Stimulated activated CD4-positive, alpha-beta T cell treated with anti-CD3 and anti-CD28 coated beads, Interleukin-4, amount 100 ng/mL, for 24 hours (primary cell): ENCODE measurements around the gene ITSN1.
"Not testable (repeated sequence)": the region's sequence is repeated elsewhere in the genome, so short reads cannot be mapped to it uniquely, and the experiment has no call there.

Experiments
- DNase-seq: peaks from one replicate; pipeline ENCODE4 v3.0.0-alpha.2; 2020

Gene ITSN1

DNA sequence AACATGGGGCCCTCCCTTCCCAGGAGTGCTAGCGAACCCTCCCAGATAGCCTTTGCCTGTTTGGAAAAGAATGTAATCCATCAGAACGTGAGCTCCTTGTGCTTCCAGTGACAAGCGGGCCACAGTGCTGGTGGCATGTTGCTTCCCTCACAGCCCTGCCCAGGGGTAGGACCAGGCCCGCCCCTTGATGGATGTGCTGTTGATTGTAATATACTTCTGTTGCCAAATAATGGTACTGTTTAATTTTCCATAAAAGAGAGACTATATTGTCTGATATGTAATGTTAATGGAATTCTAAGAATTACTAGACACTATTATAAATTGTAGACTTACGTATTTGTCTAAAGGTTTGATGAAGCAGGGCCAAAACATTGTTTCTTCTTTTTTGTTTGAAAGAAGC, 256.9 kb downstream of the ITSN1 start:
- DNase-seq = no peak

DNA sequence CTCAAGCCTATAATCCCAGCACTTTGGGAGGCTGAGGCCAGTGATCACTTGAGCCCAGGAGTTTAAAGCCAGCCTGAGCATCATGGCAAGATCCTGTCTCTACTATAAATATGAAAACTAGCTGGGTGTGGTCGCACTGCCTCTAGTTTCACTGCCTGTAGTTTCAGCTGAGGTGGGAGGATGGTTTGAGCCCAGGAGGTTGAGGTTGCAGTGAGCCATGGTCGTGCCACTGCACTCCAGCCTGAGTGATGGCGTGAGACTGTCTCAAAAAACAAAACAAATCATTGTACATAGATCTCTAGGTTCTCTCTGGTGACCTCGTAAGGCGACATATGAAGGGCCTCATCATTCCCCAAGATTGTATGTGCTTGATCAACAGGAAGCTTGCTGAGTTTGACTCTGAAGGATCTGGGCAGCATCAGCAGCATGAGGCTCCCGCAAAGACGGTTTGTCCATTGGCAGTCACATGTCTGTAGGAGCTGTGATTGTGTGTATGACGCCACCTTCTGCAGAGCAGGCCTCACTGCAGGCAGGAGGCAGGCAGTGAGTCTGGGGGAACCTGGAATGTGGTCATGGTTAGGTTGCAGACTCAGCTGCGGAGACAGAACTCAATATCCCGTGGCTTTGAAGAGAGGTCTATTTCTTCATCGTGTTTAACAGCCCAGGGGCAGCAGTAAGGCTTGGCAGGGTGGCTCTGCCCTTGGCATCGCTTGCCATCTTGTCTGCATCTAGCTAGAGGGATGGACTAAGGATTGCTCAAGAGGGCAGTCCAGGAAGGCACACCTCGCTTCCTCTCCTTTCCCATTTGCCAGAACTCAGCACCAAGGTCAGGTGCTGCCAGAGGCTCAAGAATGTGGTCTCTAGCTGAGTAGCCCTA, 259.3 kb downstream of the ITSN1 start:
- no peak for DNase-seq

DNA sequence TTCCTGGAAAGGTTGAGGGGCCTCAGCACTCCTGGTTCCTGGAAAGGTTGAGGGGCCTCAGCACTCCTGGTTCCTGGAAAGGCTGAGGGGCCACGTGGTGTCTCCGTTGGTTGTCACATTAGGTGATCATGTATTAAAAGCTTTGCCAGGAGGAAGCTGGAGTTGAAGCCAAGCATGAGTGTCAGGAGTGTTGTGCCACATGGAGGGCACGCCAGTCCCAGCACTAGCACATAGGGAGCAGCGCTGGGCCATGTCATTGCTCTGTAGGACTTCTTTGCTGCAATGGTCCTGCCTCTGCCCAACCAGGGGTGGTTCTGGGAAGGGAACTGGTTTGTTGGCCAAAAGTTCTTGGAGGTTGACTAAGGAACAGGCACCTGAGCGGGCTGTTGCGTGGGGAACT, 260.0 kb downstream of the ITSN1 start:
- no peak for DNase-seq

DNA sequence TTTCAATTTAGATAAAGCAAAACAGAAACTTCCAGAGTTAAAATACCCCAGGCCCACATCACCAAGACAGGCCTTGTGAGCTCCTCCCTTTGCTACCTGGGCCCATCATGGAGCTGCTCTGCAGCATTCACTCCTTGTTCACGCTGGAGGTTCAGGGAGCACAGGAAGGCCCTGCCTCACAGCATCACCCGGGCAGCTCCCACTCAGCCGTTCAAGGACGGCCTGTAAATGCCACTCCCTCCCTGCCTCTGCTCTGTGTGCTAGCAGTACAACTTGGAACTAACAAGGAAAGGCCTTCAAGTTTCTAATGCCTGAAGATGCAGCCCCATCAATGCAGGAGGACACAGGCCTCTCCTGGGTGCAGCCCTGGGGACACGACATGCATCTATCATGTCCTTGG, 261.7 kb downstream of the ITSN1 start:
- DNase-seq = no peak

DNA sequence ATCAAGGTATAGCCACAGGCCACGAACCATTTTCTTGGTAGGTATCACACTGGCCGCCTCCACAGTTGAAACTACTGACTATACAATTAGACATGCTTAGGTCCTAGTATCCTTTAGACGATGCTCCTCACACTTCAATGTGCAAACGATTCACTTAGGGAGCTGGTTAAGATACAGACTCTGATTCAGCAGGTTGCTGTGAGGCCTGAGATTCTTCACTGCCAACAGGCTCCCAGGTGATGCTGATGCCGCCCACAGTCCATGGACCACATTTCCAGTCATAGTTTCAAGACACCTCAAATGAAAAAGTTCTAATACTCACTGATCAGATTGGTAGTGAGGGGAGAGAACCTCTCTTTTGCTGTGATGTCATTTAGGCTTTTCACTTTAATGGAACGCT, 266.5 kb downstream of the ITSN1 start:
- peak; percentile 45 for DNase-seq

DNA sequence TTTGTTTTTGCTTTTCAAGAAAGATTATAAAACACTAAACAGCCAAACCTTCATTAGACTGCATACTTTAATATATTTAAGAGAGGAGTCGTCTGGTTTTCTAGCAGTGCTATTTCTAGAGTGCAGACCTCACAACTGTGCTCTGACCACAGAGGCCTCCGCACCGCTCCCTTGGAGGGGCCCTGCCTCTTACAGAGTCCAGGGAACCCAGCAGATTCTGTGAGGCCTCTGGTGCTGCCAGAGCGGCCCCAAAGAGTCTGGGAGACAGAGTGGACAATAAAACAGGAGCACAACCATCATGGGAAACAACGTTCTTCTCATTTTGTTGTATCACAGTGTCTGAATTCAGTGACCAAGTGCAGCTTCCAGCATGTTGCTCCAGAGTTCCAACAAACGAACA, 267.5 kb downstream of the ITSN1 start:
- no peak for DNase-seq

DNA sequence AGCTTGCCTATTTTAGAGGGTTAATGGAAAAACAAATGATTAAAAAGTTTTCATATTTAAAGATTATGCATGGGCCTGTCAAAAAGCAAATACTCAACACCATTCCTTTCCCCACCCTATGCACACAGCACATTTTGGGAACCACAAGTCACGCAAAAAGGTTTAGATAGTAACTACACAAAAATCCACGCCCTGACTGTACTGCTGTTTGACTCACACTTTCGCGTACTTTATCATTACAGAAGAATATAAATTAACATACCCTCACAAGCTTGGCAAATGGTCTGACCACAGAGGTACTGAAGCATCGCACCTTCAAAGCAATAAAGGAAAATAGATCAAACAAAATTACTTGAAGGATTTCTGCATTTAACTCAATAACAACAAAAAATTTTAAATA, 271.9 kb downstream of the ITSN1 start:
- DNase-seq = no peak

DNA sequence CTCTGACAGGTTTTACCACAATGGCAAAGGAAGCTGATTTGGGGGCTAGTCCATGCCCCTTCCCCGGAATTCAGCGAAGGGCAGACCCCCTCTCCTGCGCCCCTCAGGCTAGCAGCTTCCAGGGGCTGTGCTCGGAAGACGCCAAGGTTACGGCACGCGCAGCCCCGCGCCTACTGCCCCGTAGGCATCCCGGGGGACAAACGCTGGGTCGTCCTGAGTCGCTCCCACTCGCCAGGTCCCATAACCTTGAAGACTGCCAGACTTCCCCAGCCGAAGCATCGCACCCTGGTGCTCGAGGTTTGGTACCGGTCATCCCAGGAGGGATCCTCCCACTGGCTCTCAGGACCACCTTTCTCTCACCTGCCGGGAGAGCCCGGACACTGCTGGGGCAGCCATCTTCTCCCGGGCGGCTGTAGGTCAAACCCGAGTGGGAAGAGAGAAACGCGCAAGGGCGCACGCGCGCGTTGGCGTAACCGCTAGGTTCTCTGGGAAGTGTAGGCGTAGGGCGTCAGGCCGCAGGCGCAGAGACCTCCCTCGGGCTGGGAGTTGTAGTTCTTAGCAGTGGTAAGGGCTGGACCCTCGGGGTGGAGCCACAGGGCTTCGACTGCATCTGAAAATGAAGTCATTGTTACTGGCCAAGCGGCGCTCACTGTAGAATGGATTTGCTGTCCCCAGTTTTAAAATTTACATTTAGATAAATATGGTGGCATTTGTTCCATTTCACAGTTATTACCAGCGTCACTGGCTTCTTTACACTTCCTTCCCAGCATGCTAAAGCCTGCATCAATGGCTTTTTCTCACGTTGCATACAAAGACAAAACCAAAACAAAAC, 273.3 kb downstream of the ITSN1 start, which contains the start of gene ATP5PO:
Gene ATP5PO (minus strand): TSS at position 437 of the 832 bp plus-strand sequence. CDS start 41 bp downstream, at position 396.
- DNase-seq = peak; percentile 98

DNA sequence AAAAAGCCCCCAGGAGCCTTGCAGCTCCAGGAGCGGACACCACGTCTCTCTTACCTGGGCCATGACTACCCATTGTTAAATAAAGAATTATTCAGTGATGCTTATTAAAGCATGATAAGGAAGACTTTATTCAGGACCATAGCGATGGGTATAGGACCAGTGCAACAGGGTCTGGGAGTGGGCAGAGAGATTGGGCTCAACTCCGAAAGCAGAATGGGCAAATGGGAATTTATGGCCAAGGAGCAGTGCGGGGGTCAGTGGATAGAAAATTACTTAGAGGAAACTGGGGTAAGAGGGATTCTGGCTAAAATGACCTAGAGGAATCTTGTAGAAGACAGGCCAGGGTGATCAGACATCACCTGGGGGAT, 273.9 kb downstream of the ITSN1 start:
- DNase-seq = no peak

DNA sequence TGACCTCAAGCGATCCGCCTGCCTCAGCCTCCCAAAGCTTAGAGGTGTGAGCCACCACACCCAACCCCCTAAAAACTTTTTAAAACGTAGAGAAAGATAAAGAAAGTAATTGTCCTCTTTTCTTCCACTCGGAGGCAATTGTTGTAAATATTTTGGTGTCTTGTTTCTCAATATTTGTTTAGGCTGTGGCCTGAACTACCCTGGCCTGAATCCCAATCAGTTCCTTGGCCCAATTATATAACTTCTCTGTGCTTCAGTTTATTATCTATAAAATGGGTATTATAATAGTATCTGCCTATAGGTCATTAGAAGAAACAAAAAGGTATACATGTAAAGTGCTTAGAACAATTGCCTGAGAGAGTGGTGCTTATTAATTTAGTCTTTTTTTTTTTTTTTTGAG, 275.1 kb downstream of the ITSN1 start:
- no peak for DNase-seq

DNA sequence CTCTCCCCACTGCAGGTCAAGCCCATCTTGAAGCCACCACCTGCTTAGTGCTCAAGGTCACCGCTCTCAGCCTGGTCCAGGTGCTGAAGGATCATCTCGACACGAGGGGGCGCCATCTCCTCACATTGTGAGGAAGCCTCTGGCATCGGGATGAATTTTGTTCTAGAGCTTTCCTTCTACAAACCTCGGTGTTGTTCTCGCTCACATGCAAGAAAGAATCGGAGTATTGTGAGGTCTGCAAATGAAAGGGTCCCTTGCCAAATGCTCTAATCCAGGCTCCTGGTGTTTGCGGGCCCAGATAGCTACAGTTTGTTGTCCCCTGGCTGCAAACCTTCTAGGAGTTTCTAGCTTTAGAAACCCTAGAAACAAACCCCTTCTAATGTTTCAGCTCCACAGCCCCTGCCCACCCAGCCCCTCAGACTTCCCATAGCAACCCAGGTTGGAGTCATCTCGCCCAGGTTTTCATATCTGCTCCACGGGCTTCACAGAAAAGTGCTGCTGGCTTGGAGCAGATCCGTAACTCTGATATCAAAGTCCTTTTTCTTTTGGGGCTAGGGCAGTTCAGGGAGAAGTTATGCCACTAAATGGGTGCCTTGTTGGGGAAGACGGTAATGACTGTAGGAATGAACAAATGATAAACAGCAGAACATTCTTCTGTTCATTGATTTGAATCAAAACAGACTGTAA, 281.9 kb downstream of the ITSN1 start:
- DNase-seq = peak; percentile 93

DNA sequence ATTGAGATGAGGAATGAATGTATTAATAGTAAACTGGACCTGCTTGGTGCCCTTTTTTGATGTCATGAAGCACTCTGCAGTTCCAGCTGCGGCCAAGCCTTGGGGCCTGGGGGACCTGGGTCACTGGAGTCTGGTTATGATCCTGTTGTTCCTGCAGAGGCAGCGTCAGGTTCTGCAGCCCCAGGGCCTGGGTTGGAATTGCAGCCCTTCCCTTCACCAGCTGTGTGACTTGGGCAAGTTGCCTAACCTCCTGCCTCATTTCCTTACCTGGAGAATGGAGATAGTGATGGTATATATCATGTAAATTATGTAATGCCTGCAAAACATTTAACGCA, 282.4 kb downstream of the ITSN1 start:
- no peak for DNase-seq

DNA sequence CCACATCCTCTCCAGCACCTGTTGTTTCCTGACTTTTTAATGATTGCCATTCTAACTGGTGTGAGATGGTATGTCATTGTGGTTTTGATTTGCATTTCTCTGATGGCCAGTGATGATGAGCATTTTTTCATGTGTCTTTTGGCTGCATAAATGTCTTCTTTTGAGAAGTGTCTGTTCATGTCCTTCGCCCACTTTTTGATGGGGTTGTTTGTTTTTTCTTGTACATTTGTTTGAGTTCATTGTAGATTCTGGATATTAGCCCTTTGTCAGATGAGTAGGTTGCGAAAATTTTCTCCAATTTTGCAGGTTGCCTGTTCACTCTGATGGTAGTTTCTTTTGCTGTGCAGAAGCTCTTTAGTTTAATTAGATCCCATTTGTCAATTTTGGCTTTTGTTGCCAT, 283.9 kb downstream of the ITSN1 start:
- DNase-seq = not testable (repeated sequence)

DNA sequence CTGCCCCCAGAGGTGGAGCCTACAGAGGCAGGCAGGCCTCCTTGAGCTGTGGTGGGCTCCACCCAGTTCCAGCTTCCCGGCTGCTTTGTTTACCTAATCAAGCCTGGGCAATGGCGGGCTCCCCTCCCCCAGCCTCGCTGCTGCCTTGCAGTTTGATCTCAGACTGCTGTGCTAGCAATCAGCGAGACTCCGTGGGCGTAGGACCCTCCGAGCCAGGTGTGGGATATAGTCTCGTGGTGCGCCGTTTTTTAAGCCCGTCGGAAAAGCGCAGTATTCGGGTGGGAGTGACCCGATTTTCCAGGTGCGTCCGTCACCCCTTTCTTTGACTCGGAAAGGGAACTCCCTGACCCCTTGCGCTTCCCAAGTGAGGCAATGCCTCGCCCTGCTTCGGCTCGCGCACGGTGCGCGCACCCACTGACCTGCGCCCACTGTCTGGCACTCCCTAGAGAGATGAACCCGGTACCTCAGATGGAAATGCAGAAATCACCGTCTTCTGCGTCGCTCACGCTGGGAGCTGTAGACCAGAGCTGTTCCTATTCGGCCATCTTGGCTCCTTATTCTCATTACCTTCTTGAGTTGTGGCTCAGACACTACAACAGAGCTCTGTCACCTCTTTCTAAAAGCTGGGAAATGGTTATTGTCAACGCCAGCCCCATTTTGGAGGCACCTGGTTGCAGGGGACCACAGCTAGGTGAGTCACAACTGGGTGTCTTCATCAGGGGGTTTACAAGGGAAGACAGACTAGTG, 288.9 kb downstream of the ITSN1 start:
- peak; percentile 75 for DNase-seq

DNA sequence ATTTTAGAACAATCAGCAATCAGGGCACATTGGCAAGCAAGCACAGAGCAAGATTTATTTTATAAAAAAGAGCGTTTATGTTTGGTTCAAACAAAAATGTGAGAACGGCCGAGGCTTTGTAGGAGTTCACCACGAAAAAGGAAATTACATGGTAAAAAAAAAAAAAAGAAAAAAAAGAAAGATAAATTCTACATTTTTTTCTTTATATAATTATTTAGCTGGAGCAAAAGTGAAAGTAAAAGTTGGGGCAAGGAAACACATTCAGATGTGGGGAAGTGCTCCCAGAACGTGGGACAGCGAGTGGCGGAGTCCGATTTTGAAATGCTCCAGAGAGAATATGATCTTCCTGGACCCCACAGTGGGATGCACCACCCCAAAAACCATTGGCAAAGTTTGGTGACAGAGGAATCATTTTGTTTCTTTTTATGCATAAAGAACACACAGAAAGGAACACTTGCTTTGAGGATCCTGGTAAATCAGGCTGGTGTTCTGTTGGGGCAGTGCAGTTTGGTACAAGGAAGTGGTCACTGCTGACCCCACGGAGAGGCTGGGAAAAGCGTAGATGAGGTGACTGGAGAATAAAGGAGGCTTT, 289.6 kb downstream of the ITSN1 start:
- no peak for DNase-seq

DNA sequence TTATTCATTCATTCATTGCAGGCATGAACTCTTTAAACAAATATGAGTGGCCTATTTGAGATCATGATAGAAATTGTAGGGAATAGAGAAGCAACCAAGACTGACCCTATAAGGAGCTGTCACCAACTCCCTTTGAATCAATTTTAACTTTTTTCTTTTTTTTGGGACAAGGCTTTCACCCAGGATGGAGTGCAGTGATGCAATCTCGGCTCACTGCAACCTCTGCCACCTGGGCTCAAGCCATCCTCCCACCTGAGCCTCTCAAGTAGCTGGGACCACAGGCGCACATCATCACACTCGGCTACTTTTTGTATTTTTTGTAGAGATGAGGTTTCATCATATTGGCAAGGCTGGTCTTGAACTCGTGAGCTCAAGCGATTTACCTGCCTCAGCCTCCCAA, 290.4 kb downstream of the ITSN1 start:
- no peak for DNase-seq

DNA sequence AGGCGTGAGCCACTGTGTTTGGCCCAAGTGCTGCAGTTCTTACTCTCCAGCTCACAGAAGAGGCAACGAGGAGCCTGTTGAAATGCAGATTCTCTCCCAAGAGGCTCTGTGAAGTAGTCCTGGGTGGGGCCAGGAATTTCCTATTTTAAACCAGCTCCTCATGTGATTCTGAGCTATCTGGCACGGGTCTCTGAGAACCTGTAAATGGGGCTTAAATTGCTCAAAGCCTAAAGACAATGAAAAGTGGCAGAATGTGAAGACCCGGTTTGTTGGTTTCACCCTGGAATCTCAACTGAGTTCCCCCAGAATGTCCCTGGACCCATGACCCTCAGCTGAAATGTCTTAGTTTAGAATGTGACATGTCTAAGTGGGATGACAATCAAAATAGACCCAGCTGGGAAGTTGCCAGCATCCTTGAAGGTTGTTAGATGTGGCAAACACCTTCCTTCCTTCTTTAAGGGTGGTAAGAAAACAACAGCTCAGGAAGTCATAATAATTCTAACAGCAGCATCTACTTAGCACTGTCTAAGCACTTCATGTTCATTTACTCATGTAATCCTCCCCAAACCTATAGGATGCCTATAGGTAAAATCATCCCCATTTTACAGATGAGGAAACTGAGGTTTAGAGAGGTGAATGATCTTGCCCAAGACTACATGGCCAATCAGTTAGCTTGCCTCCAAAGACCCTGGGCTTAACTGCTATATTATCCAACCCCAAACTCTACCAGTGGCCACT, 294.2 kb downstream of the ITSN1 start:
- DNase-seq = no peak

DNA sequence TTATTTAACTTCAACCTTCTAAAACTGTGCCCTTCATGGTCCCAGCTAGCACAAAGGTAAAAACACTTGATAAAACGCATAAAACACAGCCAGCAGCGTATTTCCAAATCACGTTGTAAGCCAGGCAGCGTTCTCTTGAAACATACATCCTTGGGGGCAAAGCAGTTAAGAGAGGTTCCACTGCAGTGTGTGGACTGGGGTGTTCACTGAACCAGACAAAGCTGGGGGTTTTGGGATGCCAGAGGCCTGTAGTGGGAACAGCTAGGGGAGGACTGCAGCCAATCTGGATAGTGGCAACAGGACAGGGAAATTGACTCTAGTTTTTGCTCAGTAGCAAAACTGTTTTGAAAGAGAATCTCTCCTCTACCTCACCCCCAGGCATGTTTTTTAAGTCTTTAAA, 294.8 kb downstream of the ITSN1 start:
- DNase-seq = no peak

DNA sequence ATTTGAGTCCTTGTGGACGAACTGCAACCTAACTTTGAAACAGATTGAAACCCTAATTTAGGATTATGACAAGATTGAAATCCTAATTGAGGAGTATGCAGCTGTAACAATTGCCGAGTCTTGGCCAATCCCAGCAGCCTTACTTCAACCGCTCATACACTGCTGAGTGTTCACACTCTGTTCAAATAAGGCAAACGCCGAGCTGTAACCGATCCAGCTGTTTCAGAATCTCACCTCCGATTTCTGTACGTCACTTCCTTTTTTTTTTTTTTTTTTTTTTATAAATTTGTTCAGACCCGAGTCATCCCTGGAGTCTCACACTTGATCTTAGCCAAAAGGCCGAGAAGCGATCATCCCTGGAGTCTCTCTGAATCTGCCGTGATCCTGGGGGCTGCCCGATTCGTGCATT, 295.6 kb downstream of the ITSN1 start:
- peak; percentile 51 for DNase-seq

DNA sequence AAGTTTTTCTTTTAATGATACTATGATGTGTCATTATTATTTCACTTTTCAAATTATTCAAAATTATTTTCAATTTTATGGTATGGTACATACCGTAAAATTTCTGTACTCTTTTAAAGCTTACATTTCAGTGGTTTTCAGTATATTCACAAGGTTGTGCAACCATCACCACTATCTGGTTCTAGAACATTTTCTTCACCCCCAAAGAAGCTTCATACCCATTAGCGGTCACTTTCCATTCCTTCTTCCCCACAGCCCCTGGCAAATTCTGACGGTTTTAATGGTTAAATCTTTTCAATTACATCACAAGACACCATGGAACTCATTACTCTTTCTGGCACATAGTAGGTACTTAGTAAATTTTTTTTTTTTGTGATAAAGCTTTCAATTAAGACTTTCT, 296.1 kb downstream of the ITSN1 start:
- no peak for DNase-seq

DNA sequence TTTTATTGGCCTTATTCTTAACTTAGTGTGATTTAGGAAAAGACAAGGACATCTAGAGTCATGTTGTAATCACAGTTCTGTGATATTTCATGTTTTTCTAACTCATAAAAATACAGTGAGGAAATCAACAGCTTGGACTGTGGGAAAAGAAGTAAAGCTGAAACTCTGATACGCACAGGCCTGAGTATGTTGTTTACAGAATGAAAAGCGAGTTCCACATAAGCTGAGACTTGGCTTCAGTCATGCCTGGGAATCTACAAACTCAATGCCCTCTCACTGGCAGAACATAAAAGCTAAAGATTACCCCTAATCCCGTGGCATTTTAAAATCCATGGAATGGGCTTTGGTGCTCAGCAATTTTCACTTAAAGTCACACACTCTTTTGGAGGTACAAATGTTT, 296.9 kb downstream of the ITSN1 start:
- no peak for DNase-seq
